ENCODE data around the gene OR4M1.
"Not testable (repeated sequence)": the region's sequence is repeated elsewhere in the genome, so short reads cannot be mapped to it uniquely, and the experiment has no call there.

DNA sequence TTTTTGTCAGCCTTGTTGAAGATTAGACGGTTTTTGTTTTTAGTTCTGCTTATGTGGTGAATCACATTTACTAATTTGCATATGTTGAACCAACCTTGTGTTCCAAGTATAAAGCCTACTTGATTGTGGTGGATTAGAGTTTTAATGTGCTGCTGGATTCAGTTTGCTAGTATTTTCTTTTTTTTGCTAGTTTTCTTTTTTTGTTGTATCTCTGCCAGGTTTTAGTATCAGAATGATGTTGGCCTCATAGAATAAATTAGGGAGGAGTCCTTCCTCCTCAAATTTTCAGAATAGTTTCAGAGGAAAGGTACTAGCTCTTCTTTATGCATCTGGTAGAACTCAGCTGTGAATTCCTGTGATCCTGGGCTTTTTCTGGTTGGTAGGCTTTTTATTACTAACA, 30.2 kb downstream of the OR4M1 start, which contains the start of gene OR4N2:
- not testable (repeated sequence) for TF ChIP-seq POLR2AphosphoS5 (IDR thresholded peaks at IDR 0.05); POLR2A (IDR thresholded peaks at IDR 0.05; ENCODE audit: low read depth); EP300 (IDR thresholded peaks at IDR 0.05)
- TF ChIP-seq, protein P1, sequence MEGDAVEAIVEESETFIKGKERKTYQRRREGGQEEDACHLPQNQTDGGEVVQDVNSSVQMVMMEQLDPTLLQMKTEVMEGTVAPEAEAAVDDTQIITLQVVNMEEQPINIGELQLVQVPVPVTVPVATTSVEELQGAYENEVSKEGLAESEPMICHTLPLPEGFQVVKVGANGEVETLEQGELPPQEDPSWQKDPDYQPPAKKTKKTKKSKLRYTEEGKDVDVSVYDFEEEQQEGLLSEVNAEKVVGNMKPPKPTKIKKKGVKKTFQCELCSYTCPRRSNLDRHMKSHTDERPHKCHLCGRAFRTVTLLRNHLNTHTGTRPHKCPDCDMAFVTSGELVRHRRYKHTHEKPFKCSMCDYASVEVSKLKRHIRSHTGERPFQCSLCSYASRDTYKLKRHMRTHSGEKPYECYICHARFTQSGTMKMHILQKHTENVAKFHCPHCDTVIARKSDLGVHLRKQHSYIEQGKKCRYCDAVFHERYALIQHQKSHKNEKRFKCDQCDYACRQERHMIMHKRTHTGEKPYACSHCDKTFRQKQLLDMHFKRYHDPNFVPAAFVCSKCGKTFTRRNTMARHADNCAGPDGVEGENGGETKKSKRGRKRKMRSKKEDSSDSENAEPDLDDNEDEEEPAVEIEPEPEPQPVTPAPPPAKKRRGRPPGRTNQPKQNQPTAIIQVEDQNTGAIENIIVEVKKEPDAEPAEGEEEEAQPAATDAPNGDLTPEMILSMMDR (IDR thresholded peaks at IDR 0.05), result not testable (repeated sequence)
